NCI-H2171 treated with DMSO at 0.1 percent for 48 hours (cell line): ENCODE data around the gene PMM1.
"Not testable (repeated sequence)": the region's sequence is repeated elsewhere in the genome, so short reads cannot be mapped to it uniquely, and the experiment has no call there.

Experiments
- DNase-seq: peaks from one replicate; lab custom pipeline; 2025; lab: John Stamatoyannopoulos, UW

The PMM1 gene

GRCh38 chr22:41596776-41597634 lies 7.4 kb upstream of the PMM1 start:
- peak; percentile 19 for DNase-seq

DNA sequence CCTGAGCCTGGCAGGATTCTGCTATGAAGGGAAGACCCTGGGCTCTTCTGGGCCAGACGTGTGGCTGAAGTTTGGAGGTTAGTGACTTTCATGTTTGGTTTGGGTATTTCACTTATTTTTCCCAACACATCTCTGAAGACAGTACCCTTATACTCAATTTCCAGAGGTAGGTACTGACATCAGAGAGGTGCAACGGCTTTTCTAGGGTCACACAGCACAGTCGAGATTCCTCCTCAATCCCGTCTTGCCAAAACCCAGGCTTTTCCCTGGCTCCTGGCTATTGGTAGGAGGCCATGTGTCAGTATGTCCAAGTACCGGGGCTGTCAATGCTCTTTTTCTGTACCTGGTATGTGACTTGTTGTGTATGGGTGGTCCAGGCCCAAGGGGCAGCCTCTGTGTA lies 6.1 kb upstream of the PMM1 start:
- DNase-seq = no peak

GRCh38 chr22:41593336-41593960 lies 3.8 kb upstream of the PMM1 start:
- DNase-seq = not testable (repeated sequence)

DNA sequence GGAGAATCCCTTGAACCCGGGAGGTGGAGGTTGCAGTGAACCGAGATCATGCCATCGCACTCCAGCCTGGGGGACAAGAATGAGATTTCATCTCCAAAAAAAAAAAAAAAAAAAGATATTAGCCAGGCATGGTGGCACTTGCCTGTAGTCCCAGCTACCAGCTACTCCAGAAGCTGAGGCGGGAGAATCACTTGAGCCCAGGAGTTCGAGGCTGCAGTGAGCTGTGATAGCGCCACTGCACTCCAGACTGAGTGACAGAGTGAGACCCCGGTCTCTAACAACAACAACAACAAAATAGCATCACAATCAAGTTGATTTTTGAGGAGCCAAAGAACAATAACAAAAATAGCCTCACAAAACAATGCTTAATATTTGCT lies 2.3 kb downstream of the PMM1 start:
- DNase-seq = no peak

DNA sequence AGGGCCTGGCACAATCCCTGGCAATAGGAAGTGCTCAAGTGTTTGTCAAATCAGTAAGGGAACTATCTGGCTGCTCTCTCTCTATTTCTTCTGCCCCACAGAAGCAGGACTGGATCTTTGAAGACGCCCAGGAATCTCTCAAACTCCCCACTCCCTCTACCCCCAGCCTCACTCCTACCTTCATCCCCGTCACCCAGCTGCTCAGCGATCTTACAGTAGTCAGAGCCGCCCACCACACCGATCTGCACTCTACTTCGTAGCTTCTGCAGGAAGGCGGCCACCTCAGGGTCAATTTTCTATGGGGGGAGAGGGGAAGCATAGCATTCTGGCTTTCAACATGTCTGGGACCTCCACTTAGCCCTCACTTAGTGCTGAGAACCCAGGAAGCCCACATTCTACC lies 3.7 kb downstream of the PMM1 start:
- no peak for DNase-seq

GRCh38 chr22:41584881-41585280 lies 4.8 kb downstream of the PMM1 start:
- DNase-seq = no peak

- DNase-seq = no peak
Measured at GRCh38 chr22:41582694-41583093, 6.9 kb downstream of the PMM1 start.

DNA sequence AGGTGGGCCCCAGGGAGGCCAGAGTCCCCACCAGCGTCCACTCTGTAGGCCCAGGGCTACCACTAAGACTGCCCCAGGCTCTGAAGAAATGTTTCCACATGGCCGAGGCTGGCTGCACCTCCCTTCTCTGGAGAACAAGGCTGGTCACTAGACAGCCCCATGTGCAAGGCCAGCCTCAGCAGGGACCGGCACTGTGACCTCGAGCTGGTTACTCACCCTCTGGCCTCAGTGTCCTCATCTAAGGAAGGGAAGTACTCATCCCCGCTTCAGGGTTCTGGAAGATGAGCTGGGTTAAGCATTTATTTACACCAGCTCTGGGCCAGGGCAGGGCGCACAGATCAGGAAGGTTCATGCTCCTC lies 9.7 kb downstream of the PMM1 start:
- DNase-seq = no peak

GRCh38 chr22:41579297-41579996 lies 10.2 kb downstream of the PMM1 start:
- no peak for DNase-seq

DNA sequence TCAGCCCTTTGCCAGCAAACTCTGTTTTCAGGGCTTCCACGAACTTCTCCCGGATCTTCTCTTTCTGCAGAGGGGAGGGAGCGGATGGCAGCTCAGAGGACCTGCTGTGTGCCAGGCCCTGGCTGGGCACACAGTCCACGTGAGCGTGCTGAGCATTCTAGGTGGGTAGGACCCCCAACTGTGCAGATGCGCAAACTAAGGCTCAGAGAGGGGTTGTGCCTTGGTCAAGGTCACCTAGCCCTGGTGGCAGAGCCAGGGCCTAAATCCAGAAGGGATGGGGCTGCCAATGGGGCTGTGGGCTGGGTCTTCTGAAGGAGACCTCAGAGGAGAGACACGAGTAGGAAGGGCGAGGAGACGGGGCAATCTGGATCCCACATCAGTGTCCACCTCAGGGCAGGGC lies 10.8 kb downstream of the PMM1 start:
- DNase-seq = no peak

- DNase-seq = no peak
Measured at GRCh38 chr22:41578114-41578513, 11.5 kb downstream of the PMM1 start.

DNA sequence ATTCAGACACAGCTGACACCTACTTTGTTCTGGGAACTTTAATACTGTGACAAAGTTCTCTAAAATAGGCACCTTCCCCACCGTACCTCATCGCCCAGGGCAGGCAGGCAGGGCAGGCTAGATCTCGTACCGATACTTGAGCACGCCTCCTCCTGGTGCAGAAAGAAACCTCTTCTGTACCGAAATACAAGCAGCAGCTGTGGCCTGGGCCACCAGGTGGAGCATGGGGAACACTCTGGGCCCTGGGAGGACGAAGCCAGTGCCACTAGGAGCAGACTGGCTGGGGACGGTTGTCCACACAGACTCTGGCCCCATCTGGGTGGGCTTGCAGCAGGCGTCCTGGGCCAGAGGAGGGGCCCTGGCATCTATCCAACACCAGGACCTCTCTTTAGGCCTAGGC lies 12.8 kb downstream of the PMM1 start:
- DNase-seq = peak; percentile 48

- DNase-seq = no peak
Measured at GRCh38 chr22:41575533-41575932, 14.1 kb downstream of the PMM1 start.

GRCh38 chr22:41574847-41575381 lies 14.7 kb downstream of the PMM1 start:
- DNase-seq = no peak

GRCh38 chr22:41573677-41574076 lies 16.0 kb downstream of the PMM1 start:
- DNase-seq = no peak

DNA sequence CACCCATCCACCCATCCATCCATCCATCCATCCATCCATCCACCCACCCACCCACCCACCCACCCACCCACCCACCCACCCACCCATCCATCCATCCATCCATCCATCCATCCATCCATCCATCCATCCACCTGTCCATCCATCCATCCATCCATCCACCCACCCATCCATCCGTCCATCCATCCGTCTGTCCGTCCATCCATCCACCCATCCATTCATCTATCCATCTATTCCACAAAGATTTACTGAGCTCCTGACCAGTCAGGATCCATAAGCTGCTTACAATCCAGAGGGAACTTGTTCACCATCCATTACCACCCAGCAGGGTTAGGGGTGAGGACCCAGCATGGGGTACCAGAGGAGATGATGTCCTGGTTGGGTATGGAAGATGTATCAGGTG lies 17.3 kb downstream of the PMM1 start:
- DNase-seq = not testable (repeated sequence)

DNA sequence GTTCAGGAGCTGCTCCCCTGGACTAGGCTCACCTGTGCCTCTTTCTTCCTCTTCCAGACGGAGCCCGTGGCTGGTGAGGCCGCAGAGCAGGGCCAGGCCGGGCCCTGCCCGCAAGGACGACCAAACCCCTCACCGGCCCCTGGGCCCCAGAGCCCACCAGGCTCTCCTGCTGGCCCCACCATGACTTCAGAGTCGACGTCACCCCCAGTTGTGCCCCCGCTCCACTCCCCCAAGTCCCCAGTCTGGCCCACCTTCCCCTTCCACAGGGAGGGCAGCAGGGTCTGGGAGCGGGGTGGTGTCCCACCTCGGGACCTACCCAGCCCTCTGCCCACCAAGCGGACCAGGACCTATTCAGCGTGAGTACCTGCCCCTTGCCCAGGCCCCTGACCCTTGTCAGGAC lies 17.9 kb downstream of the PMM1 start:
- DNase-seq = no peak

DNA sequence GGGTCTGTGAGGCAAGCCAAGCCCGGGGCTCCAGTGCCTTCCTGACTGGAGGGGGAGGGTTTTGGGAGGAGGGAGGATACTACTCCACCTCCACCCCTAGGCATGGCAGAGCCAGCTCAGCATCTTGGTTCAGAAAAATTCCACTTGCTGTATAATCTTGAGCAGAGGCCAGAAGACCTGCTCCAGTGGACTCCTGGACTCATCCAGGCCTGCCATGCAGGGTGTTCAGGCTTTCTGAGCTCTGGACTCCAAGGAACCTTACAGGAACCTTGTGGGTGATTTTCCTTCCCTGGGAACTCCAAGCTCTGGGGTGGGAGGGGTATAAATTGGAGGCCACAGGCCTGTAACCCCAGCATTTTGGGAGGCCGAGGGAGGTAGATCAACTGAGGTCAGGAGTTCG lies 19.4 kb downstream of the PMM1 start:
- no peak for DNase-seq

DNA sequence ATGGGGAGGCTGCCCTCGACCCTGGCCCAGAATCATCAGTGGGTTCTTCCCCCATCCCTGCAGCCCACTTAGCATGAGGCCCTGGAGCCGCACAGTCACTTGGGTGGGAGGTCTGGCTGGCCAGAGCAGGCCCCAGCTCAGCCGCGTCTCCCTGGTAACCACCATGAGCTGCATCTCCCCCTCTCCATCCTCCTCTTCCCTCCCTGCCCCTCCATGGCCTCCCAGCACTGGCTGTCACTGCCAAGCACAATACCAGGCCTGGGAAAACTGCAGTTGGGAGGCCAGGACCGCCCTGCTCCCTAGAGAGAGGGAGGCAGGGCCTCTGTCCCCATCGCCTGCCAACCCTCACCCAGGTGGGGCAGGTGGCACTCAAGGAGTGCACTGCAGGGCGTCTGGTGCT lies 20.8 kb downstream of the PMM1 start:
- DNase-seq = peak; percentile 87

DNA sequence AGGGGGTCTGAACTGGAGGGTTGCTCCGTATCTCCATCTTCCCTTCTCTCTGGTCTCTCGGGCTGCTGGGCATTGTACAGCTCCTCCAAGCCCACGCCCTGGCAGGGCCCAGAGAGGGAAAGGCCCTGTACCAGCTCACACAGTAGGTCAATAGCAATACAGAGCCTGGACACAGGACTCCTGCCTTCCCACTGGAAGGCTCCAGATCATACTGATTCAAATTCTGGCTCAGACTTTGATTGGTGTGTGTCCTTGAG lies 22.2 kb downstream of the PMM1 start:
- no peak for DNase-seq

GRCh38 chr22:41565403-41566054 lies 24.1 kb downstream of the PMM1 start:
- peak; percentile 68 for DNase-seq

- no peak for DNase-seq
Measured at GRCh38 chr22:41564563-41564962, 25.1 kb downstream of the PMM1 start.
